Chondrocyte (in vitro differentiated cells): ENCODE measurements around the gene MLLT1. TPM values are rescaled to one million over a fixed set of nuclear protein-coding genes. Genes with fewer than 3 reads are reported as not detected.

Experiments used
- DNase-seq: peaks from one replicate; pipeline ENCODE4 v3.0.0; 2021; ENCODE audit warnings: mixed read lengths, low spot score
- H3K27ac Mint-ChIP-seq: one replicate; pipeline ENCODE4 v1.8.0; 2021; ENCODE audit warnings: mild to moderate bottlenecking, moderate library complexity, mixed read lengths; ENCODE audit not compliant: unreplicated experiment
- H3K27me3 Mint-ChIP-seq: 2 replicates; pipeline ENCODE4 v1.8.0; 2021; ENCODE audit warnings: low read depth, mixed read lengths
- H3K36me3 Mint-ChIP-seq: 2 replicates; pipeline ENCODE4 v1.8.0; 2021; ENCODE audit warnings: low read depth, mixed read lengths
- H3K4me1 Mint-ChIP-seq: 2 replicates; pipeline ENCODE4 v1.8.0; 2021; ENCODE audit warnings: low read depth, mild to moderate bottlenecking, mixed read lengths
- H3K4me3 Mint-ChIP-seq: one replicate; pipeline ENCODE4 v1.8.0; 2021; ENCODE audit warnings: mild to moderate bottlenecking, moderate library complexity, mixed read lengths; ENCODE audit not compliant: unreplicated experiment
- H3K9me3 Mint-ChIP-seq: 2 replicates; pipeline ENCODE4 v1.8.0; 2021; ENCODE audit warnings: low read depth, mixed read lengths
- total RNA-seq: library from RNA; stranded (reverse); gene quantifications from 3 replicates; pipeline ENCODE4 v1.2.1, GENCODE V29; 2021
- TF ChIP-seq, protein P1 (sequence below): fragments of 200-600 bp; sonication (generic); IDR thresholded peaks from 2 replicates; pipeline ENCODE4 v1.5.0; 2021; ENCODE audit warnings: antibody characterized with exemption, mild to moderate bottlenecking, moderate library complexity

Gene MLLT1
- total RNA-seq, 1 donor from 2014 or later: 60.9 TPM

DNA sequence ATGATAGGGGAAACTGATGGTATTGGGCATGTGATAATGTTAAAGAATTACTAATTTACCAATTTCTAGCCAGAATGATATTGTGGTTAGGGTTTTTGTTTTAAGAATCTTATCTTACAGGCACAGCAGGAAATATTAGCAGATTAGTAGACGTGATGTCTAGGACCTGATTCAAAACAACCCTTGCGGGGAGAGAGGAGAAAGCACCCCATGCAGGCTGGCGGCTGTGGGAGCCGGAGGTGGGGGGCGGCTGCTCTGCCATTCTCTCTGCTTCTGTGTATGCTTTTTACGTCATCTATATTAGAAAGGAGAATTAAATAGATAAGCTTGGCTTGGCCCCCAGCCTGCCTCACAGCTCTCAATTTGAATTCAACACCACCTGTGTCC, 41.5 kb downstream of the MLLT1 start:
- no peak overlapping the region for H3K4me3 Mint-ChIP-seq
- peaks cover 2% of the 10 kb centered on the region for H3K36me3 Mint-ChIP-seq
- TF ChIP-seq, protein P1, sequence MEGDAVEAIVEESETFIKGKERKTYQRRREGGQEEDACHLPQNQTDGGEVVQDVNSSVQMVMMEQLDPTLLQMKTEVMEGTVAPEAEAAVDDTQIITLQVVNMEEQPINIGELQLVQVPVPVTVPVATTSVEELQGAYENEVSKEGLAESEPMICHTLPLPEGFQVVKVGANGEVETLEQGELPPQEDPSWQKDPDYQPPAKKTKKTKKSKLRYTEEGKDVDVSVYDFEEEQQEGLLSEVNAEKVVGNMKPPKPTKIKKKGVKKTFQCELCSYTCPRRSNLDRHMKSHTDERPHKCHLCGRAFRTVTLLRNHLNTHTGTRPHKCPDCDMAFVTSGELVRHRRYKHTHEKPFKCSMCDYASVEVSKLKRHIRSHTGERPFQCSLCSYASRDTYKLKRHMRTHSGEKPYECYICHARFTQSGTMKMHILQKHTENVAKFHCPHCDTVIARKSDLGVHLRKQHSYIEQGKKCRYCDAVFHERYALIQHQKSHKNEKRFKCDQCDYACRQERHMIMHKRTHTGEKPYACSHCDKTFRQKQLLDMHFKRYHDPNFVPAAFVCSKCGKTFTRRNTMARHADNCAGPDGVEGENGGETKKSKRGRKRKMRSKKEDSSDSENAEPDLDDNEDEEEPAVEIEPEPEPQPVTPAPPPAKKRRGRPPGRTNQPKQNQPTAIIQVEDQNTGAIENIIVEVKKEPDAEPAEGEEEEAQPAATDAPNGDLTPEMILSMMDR: no peak
- no peaks in the 10 kb centered on the region for H3K27me3 Mint-ChIP-seq
- H3K4me1 Mint-ChIP-seq: peaks cover 55% of the 10 kb centered on the region
- H3K27ac Mint-ChIP-seq: no peak overlapping the region
- H3K9me3 Mint-ChIP-seq: no peaks in the 10 kb centered on the region
- DNase-seq: no peak

DNA sequence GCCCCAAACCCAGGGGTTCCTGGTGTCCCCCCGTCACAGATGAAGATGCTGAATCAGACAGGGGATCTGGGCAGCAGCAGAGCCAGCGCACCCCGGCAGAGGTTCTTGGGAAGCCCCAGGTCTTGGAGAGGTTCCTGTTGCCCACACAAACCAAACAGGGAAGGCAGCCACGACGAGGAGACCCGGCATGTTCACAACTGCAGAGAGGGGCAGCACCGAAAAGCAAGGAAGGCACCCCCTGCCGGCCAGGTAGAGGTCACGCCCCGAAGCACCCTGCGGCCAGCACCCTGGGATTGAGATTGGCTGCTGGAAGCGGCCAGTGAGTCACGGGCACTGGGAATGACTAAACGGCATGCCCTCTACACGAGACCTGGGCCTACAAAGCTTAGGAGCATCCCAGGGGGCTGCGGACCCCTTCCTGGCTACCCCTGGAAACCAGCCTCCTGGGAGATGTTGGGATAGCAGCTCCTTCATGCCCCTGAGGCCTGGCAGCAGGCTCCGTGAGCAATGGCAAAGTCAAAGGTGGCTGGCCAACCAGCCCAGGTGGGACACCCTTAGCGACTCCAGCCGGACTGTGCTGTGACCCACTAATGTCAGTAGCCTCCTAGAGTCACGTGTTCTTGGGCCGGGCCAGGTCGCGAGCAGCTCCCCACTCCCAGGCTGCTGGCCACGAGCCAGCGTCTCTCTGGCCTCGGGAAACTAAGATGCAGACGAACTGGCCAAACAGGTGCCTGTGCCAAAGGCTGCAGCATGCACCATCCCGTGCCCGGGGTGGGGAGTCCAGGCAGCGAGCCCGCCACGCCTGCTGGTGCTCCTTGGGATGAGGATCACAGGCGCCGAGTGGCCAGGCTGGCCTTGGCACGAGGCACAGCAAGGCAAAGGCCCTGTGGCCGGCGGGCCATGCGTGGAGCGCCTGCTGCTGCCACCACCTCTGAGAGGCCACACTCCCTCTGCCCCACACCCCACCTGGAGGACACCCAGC, 43.2 kb downstream of the MLLT1 start:
- H3K9me3 Mint-ChIP-seq: no peaks in the 10 kb centered on the region
- peaks cover 56% of the 10 kb centered on the region for H3K4me1 Mint-ChIP-seq
- TF ChIP-seq, protein P1: no peak
- no peak overlapping the region for H3K27ac Mint-ChIP-seq
- H3K4me3 Mint-ChIP-seq: no peak overlapping the region
- no peaks in the 10 kb centered on the region for H3K27me3 Mint-ChIP-seq
- H3K36me3 Mint-ChIP-seq: peaks cover 2% of the 10 kb centered on the region
- peak; percentile 83 for DNase-seq

DNA sequence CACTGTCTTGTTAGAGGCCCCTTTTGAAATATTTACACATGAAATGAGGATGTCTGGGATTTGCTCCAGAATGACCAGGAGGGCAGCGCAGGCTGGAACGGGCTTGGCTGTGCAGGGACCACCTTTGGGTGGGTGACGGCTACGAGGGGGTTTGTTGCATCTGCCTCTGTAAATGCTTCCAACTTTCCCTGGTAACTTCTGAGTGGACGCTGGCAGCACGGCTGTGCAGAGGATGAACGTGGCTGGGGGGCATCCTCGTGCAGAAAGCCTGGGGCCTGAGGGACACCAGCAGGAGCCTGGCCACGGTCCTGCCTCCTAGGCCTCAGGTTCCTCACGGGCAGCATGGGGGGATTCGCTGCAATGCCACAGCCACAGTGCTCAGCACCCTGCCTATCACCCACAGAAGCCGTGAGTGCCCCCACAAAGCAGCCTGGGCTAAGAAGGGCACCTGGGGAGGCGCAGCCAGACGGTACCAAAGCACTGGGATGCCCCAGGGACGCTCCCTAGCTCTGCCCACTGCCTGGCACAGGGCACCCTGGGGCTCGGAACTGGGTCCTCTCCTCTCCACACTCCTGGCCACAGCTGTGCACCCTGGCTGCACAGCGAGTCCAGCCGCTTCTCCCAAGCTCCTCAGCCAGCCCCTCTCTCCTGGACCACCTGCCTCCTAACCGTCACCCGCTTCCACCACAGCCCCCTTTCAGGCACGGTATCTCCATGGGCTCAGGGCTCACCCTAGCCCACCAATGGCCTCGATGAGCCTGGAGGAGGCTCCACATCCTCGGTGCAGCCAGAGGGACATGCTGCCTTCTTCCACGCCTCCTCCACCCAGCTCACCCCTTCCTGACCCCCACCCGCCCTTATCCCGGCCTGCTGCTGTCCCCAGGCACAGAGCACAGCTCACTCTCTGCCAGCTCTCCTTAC, 44.5 kb downstream of the MLLT1 start:
- TF ChIP-seq, protein P1: no peak
- DNase-seq: peak; percentile 68
- peak overlapping the region; percentile 32 for H3K27ac Mint-ChIP-seq
- no peak overlapping the region for H3K4me3 Mint-ChIP-seq
- peaks cover 2% of the 10 kb centered on the region for H3K36me3 Mint-ChIP-seq
- H3K27me3 Mint-ChIP-seq: no peaks in the 10 kb centered on the region
- peaks cover 62% of the 10 kb centered on the region for H3K4me1 Mint-ChIP-seq
- H3K9me3 Mint-ChIP-seq: no peaks in the 10 kb centered on the region

DNA sequence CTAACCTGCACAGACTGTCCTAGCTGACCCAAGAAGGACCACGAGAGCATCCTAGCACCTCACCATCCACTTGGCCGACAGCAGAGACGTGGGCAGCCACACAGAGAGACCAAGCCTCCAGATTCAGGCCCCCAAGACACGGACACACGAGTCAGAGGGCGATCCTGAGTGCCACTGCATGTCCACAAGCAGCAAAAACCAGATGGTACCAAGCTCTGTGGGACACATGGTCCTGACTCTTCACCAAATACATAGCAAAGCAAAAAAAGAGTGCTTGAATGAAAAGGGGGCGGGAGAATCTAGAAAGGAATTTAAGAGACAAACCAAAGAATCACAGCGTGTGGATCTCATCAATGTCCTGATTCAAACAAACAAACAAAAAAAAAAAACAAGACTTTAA, 45.2 kb downstream of the MLLT1 start:
- H3K9me3 Mint-ChIP-seq: no peaks in the 10 kb centered on the region
- H3K36me3 Mint-ChIP-seq: peaks cover 5% of the 10 kb centered on the region
- no peak for DNase-seq

More for the DNA sequence above, 45.2 kb downstream of the MLLT1 start:
- Mint-ChIP-seq H3K27ac (no peak overlapping the region), H3K4me3 (no peak overlapping the region), H3K27me3 (no peaks in the 10 kb centered on the region), H3K4me1 (peaks cover 59% of the 10 kb centered on the region)
- TF ChIP-seq, protein P1: no peak
